GM11168 (cell line): ENCODE data around the gene PRDM1.

Experiments used
- in situ Hi-C: fragments of 300-500 bp; cut with MboI; formaldehyde crosslinking; loops from one replicate; pipeline ENCODE4 v1.12.0; 2022; ENCODE audit warnings: low sequenced_read_pairs; ENCODE audit not compliant: unreplicated experiment

Gene PRDM1

GRCh38 chr6:106066989-106067388 is 19.1 kb upstream of the PRDM1 start:
- in situ Hi-C loops = no loop called here

- in situ Hi-C loops = no loop called here
Observed at GRCh38 chr6:106069478-106069877, 16.7 kb upstream of the PRDM1 start.

GRCh38 chr6:106070636-106071035 is 15.5 kb upstream of the PRDM1 start:
- in situ Hi-C loops = loop anchor here (10.0 kb wide), 1 partner anchor 426 kb away; no protein-coding TSS in a partner anchor

- in situ Hi-C loops = loop anchor here (10.0 kb wide), 1 partner anchor 428 kb away; no protein-coding TSS in a partner anchor
Observed at GRCh38 chr6:106072501-106073090, 13.5 kb upstream of the PRDM1 start.

- in situ Hi-C loops = loop anchor here (10.0 kb wide), 1 partner anchor 429 kb away; no protein-coding TSS in a partner anchor
Observed at GRCh38 chr6:106074146-106074545, 12.0 kb upstream of the PRDM1 start.

GRCh38 chr6:106076139-106076538 is 10.0 kb upstream of the PRDM1 start:
- in situ Hi-C loops = loop anchor here (10.0 to 25.0 kb wide), 2 partner anchors 339 to 431 kb away; no protein-coding TSS in a partner anchor

GRCh38 chr6:106077170-106077569 is 9.0 kb upstream of the PRDM1 start:
- in situ Hi-C loops = loop anchor here (10.0 to 25.0 kb wide), 2 partner anchors 340 to 432 kb away; no protein-coding TSS in a partner anchor

GRCh38 chr6:106077881-106078280 is 8.3 kb upstream of the PRDM1 start:
- in situ Hi-C loops = loop anchor here (10.0 to 25.0 kb wide), 2 partner anchors 341 to 433 kb away; no protein-coding TSS in a partner anchor

- in situ Hi-C loops = loop anchor here (10.0 to 25.0 kb wide), 3 partner anchors 343 to 595 kb away; no protein-coding TSS in a partner anchor
Observed at GRCh38 chr6:106079961-106080762, 6.0 kb upstream of the PRDM1 start.

- in situ Hi-C loops = loop anchor here (10.0 to 25.0 kb wide), 2 partner anchors 343 to 596 kb away; no protein-coding TSS in a partner anchor
Observed at GRCh38 chr6:106080763-106081095, 5.4 kb upstream of the PRDM1 start.

- in situ Hi-C loops = loop anchor here (10.0 to 25.0 kb wide), 2 partner anchors 344 to 597 kb away; no protein-coding TSS in a partner anchor
Observed at GRCh38 chr6:106081715-106082114, 4.4 kb upstream of the PRDM1 start.

GRCh38 chr6:106082735-106083398 is 3.3 kb upstream of the PRDM1 start:
- in situ Hi-C loops = loop anchor here (10.0 to 25.0 kb wide), 2 partner anchors 346 to 598 kb away; no protein-coding TSS in a partner anchor

- in situ Hi-C loops = loop anchor here (10.0 to 25.0 kb wide), 2 partner anchors 346 to 599 kb away; no protein-coding TSS in a partner anchor
Observed at GRCh38 chr6:106083618-106084017, 2.5 kb upstream of the PRDM1 start.

GRCh38 chr6:106084106-106084988 is 1.8 kb upstream of the PRDM1 start:
- in situ Hi-C loops = loop anchor here (10.0 to 25.0 kb wide), 2 partner anchors 347 to 600 kb away; no protein-coding TSS in a partner anchor

- in situ Hi-C loops = loop anchor here (10.0 to 25.0 kb wide), 2 partner anchors 348 to 600 kb away; no protein-coding TSS in a partner anchor
Observed at GRCh38 chr6:106084989-106085691, 996 bp upstream of the PRDM1 start.

GRCh38 chr6:106085692-106085983 is 498 bp upstream of the PRDM1 start:
- in situ Hi-C loops = loop anchor here (10.0 to 25.0 kb wide), 2 partner anchors 348 to 601 kb away; no protein-coding TSS in a partner anchor

- in situ Hi-C loops = loop anchor here (10.0 to 25.0 kb wide), 2 partner anchors 349 to 602 kb away; no protein-coding TSS in a partner anchor
Observed at GRCh38 chr6:106086814-106087175, 659 bp downstream of the PRDM1 start.

GRCh38 chr6:106087548-106088325 is 1.6 kb downstream of the PRDM1 start:
- in situ Hi-C loops = loop anchor here (10.0 to 25.0 kb wide), 2 partner anchors 350 to 603 kb away; no protein-coding TSS in a partner anchor
